GM19099 (cell line): Measurements from ENCODE around the gene PF4V1.

Source experiments
- POLR2A ChIP-seq: IDR thresholded peaks from 3 replicates; pipeline ENCODE4 v1.6.1; 2011; ENCODE audit warnings: low read depth; ENCODE audit not compliant: insufficient read length; ENCODE audit errors: extremely low read depth

PF4V1 gene

GRCh38 chr4:73874386-73874785 lies 21.3 kb downstream of the PF4V1 start:
- no peak for TF ChIP-seq POLR2A

GRCh38 chr4:73875401-73875800 lies 22.3 kb downstream of the PF4V1 start:
- TF ChIP-seq POLR2A = no peak

- TF ChIP-seq POLR2A = no peak
These were observed 30.2 kb downstream of the PF4V1 start for GRCh38 chr4:73883306-73883705.

- TF ChIP-seq POLR2A = no peak
These were observed 32.6 kb downstream of the PF4V1 start for GRCh38 chr4:73885574-73886267.

GRCh38 chr4:73891326-73891725 lies 38.2 kb downstream of the PF4V1 start:
- TF ChIP-seq POLR2A = no peak

- no peak for TF ChIP-seq POLR2A
These were observed 38.8 kb downstream of the PF4V1 start for GRCh38 chr4:73891739-73892405.

GRCh38 chr4:73892966-73893365 lies 39.9 kb downstream of the PF4V1 start:
- no peak for TF ChIP-seq POLR2A

- TF ChIP-seq POLR2A = no peak
These were observed 40.9 kb downstream of the PF4V1 start for GRCh38 chr4:73894001-73894400.

GRCh38 chr4:73895201-73896175 lies 42.4 kb downstream of the PF4V1 start:
- TF ChIP-seq POLR2A = no peak

GRCh38 chr4:73896416-73896815 lies 43.3 kb downstream of the PF4V1 start:
- no peak for TF ChIP-seq POLR2A

- TF ChIP-seq POLR2A = no peak
These were observed 44.5 kb downstream of the PF4V1 start for GRCh38 chr4:73897380-73898136.

GRCh38 chr4:73901031-73901430 lies 47.9 kb downstream of the PF4V1 start:
- TF ChIP-seq POLR2A = no peak

- TF ChIP-seq POLR2A = no peak
These were observed 49.0 kb downstream of the PF4V1 start for GRCh38 chr4:73902038-73902637.

GRCh38 chr4:73902817-73903547 lies 49.9 kb downstream of the PF4V1 start:
- no peak for TF ChIP-seq POLR2A
